Activated CD8-positive, alpha-beta memory T cell treated with anti-CD3 and anti-CD28 coated beads for 24 hours (primary cell): Measurements from ENCODE around the gene DNPH1.

Experiments
- DNase-seq: peaks from one replicate; pipeline ENCODE4 v3.0.0-alpha.2; 2020

DNPH1 gene

GRCh38 chr6:43207286-43207685, 22.0 kb downstream of the DNPH1 start:
- DNase-seq: no peak

GRCh38 chr6:43205849-43206248, 23.4 kb downstream of the DNPH1 start:
- no peak for DNase-seq

- DNase-seq: no peak
Observed at GRCh38 chr6:43204271-43205105, 24.8 kb downstream of the DNPH1 start.

- no peak for DNase-seq
Observed at GRCh38 chr6:43203718-43204095, 25.6 kb downstream of the DNPH1 start.

- DNase-seq: no peak
Observed at GRCh38 chr6:43203029-43203717, 26.1 kb downstream of the DNPH1 start.

GRCh38 chr6:43202451-43202850, 26.8 kb downstream of the DNPH1 start:
- DNase-seq: no peak

- DNase-seq: no peak
Observed at GRCh38 chr6:43200541-43200940, 28.7 kb downstream of the DNPH1 start.

GRCh38 chr6:43199912-43200311, 29.4 kb downstream of the DNPH1 start:
- DNase-seq: no peak

- DNase-seq: no peak
Observed at GRCh38 chr6:43196337-43196736, 32.9 kb downstream of the DNPH1 start.

- DNase-seq: no peak
Observed at GRCh38 chr6:43193929-43194328, 35.4 kb downstream of the DNPH1 start.

- DNase-seq: no peak
Observed at GRCh38 chr6:43192911-43193310, 36.4 kb downstream of the DNPH1 start.

- DNase-seq: no peak
Observed at GRCh38 chr6:43189776-43190304, 39.4 kb downstream of the DNPH1 start.

- DNase-seq: no peak
Observed at GRCh38 chr6:43188426-43188825, 40.9 kb downstream of the DNPH1 start.

- DNase-seq: no peak
Observed at GRCh38 chr6:43187821-43188220, 41.5 kb downstream of the DNPH1 start.

GRCh38 chr6:43186706-43187105, 42.6 kb downstream of the DNPH1 start:
- DNase-seq: no peak

- no peak for DNase-seq
Observed at GRCh38 chr6:43186019-43186418, 43.3 kb downstream of the DNPH1 start.

GRCh38 chr6:43185391-43185985, 43.8 kb downstream of the DNPH1 start:
- no peak for DNase-seq

GRCh38 chr6:43184268-43184985, 44.9 kb downstream of the DNPH1 start:
- no peak for DNase-seq

GRCh38 chr6:43183441-43183840, 45.8 kb downstream of the DNPH1 start:
- DNase-seq: no peak

- DNase-seq: peak; percentile 90
Observed at GRCh38 chr6:43181942-43182860, 47.1 kb downstream of the DNPH1 start, which contains the start of gene CUL9. CUL9 (plus strand) TSS chr6:43182196; CDS start chr6:43184311, 2,115 bp downstream.

- peak; percentile 65 for DNase-seq
Observed at GRCh38 chr6:43181621-43181941, 47.7 kb downstream of the DNPH1 start.

- no peak for DNase-seq
Observed at GRCh38 chr6:43180985-43181384, 48.3 kb downstream of the DNPH1 start.
